Activated CD8-positive, alpha-beta memory T cell treated with anti-CD3 and anti-CD28 coated beads, Interleukin-2, amount 10 ng/mL, durations not matched to agents 7 days and 5 days (primary cell): ENCODE measurements around the gene GYG2. TPM values are rescaled to one million over a fixed set of nuclear protein-coding genes. Genes with fewer than 3 reads are reported as not detected.
"Not testable (repeated sequence)": the region's sequence is repeated elsewhere in the genome, so short reads cannot be mapped to it uniquely, and the experiment has no call there.

ENCODE experiments used
- ATAC-seq: fragments of 150-1000 bp; cut with Tn5 transposase; one replicate; pipeline ENCODE4 v1.10.0; 2021; ENCODE audit warnings: moderate library complexity
- CTCF ChIA-PET: fragments of 350-600 bp; sonication (Branson Sonifier 250); formaldehyde crosslinking; loops from one replicate; lab custom pipeline; 2021; ENCODE audit warnings: antibody characterized with exemption; lab: Charles Lee
- DNase-seq: peaks from one replicate; pipeline ENCODE4 v3.0.0-alpha.2; 2020
- H3K27ac Mint-ChIP-seq: one replicate; pipeline ENCODE4 v1.8.0; 2021; ENCODE audit warnings: mild to moderate bottlenecking, mixed read lengths
- H3K27me3 Mint-ChIP-seq: one replicate; pipeline ENCODE4 v1.8.0; 2021; ENCODE audit warnings: mixed read lengths
- H3K36me3 Mint-ChIP-seq: one replicate; pipeline ENCODE4 v1.8.0; 2021; ENCODE audit warnings: mild to moderate bottlenecking, mixed read lengths
- H3K4me1 Mint-ChIP-seq: one replicate; pipeline ENCODE4 v1.8.0; 2021; ENCODE audit warnings: mixed read lengths
- H3K4me3 Mint-ChIP-seq: one replicate; pipeline ENCODE4 v1.8.0; 2021; ENCODE audit warnings: mild to moderate bottlenecking, moderate library complexity, mixed read lengths
- H3K9me3 Mint-ChIP-seq: one replicate; pipeline ENCODE4 v1.8.0; 2022; ENCODE audit warnings: low read depth, mixed read lengths
- total RNA-seq, 2 experiments: library from RNA; stranded (reverse); gene quantifications; one replicate each; pipeline ENCODE4 v1.2.3, GENCODE V29; 2021

Gene GYG2
- total RNA-seq, 2 experiments from 2014 or later = not detected

DNA sequence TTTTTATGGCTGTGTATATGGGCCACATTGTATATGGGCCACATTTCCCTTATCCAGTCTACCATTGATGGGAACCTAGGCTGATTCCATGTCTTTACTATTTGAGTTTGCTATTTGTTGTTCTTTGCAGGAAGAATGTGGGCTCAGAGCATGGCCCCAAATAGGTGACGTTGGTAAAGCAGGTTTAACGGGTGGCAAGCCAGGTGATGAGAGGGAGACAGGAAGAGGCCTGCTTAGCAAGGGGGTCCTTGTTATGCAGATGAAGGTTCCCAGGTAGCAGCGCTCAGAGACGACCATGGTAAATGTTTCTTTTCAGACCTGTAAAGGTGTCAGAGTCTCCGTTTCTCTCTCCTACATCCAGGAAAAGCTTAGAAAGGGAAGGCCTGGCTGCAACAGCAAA lies 28.8 kb upstream of the GYG2 start:
- H3K9me3 Mint-ChIP-seq, H3K27ac Mint-ChIP-seq, CTCF ChIA-PET, H3K27me3 Mint-ChIP-seq, H3K4me1 Mint-ChIP-seq, ATAC-seq, H3K36me3 Mint-ChIP-seq, DNase-seq, H3K4me3 Mint-ChIP-seq: not testable (repeated sequence)

DNA sequence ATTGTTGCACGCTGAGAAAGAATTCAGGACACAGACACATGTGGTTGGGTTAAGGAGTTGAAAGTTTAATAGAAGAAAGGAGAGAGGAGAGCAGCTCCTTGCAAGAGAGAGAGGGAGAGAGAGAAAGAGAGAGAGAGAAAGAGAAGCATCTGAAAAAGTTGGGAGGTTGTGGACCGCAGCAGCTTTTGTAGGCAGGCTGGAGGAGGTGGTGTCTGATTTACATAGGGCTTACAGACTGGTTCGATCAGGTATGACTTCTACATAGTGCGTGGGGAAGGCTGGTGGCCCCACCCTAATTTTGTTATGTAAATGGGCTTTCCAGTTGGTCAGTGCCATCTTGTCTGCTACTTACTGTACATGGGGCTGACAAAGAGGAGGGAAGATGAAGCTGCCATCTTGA lies 27.5 kb upstream of the GYG2 start:
- Mint-ChIP-seq H3K9me3 (no peaks in the 10 kb centered on the region), H3K27me3 (no peaks in the 10 kb centered on the region), H3K4me1 (no peaks in the 10 kb centered on the region), H3K4me3 (no peak overlapping the region), H3K27ac (no peak overlapping the region), H3K36me3 (no peaks in the 10 kb centered on the region)
- no peak for DNase-seq
- ATAC-seq = no peak
- CTCF ChIA-PET = no interaction called here

- H3K4me3 Mint-ChIP-seq = not testable (repeated sequence)
Observed at GRCh38 chrX:2802376-2803090, 26.2 kb upstream of the GYG2 start.

DNA sequence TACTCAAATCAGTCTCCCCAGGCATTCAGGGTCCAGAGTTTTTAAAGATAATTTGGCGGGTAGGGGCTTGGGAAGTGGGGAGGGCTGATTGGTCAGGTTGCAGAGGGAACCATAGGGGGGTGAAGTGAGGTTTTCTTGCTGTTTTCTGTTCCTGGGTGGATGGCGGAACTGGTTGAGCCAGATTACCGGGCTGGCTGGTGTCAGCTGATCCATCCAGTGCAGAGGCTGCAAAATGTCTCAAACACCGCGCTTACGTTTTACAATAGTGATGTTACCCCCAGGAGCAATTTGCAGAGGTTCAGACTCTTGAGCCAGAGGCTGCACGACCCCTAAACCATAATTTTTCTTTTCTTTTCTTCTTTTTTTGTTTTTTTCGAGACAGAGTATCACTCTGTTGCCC lies 25.2 kb upstream of the GYG2 start:
- H3K4me3 Mint-ChIP-seq, CTCF ChIA-PET, H3K4me1 Mint-ChIP-seq, H3K27ac Mint-ChIP-seq, H3K9me3 Mint-ChIP-seq, DNase-seq, H3K36me3 Mint-ChIP-seq, H3K27me3 Mint-ChIP-seq, ATAC-seq: not testable (repeated sequence)

More at GRCh38 chrX:2802376-2803090, 26.2 kb upstream of the GYG2 start:
- H3K27ac Mint-ChIP-seq, DNase-seq, ATAC-seq, H3K9me3 Mint-ChIP-seq, H3K36me3 Mint-ChIP-seq, CTCF ChIA-PET, H3K4me1 Mint-ChIP-seq, H3K27me3 Mint-ChIP-seq: not testable (repeated sequence)

- H3K27me3 Mint-ChIP-seq, H3K9me3 Mint-ChIP-seq, ATAC-seq, H3K27ac Mint-ChIP-seq, DNase-seq, H3K4me3 Mint-ChIP-seq, H3K4me1 Mint-ChIP-seq, CTCF ChIA-PET, H3K36me3 Mint-ChIP-seq: not testable (repeated sequence)
Observed at GRCh38 chrX:2804106-2804843, 24.5 kb upstream of the GYG2 start.

- H3K4me3 Mint-ChIP-seq, H3K27ac Mint-ChIP-seq, H3K27me3 Mint-ChIP-seq, ATAC-seq, H3K36me3 Mint-ChIP-seq, DNase-seq, CTCF ChIA-PET, H3K4me1 Mint-ChIP-seq, H3K9me3 Mint-ChIP-seq: not testable (repeated sequence)
Observed at GRCh38 chrX:2804858-2805257, 23.9 kb upstream of the GYG2 start.

DNA sequence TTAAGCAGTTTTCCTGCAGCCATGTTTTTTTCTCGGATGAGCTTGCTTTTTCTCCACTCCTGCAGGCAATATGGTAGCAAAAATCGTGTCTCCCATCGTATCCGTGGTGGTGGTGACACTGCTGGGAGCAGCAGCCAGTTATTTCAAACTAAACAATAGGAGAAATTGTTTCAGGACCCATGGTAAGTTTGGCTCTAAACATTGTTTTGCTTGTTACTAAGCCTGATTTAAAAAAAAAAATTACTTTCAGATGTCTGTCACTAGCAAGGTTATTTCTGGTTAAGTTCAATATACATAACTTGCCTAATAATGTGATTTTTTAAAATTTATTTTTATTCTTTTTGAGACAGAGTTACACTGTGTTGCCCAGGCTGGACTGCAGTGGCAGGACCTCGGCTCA lies 17.5 kb upstream of the GYG2 start:
- CTCF ChIA-PET = no interaction called here
- Mint-ChIP-seq H3K27ac (no peak overlapping the region), H3K9me3 (no peaks in the 10 kb centered on the region), H3K27me3 (peaks cover 14% of the 10 kb centered on the region), H3K4me1 (peaks cover 3% of the 10 kb centered on the region), H3K4me3 (no peak overlapping the region), H3K36me3 (no peaks in the 10 kb centered on the region)
- ATAC-seq = no peak
- DNase-seq = no peak

- H3K4me3 Mint-ChIP-seq, H3K9me3 Mint-ChIP-seq, H3K27ac Mint-ChIP-seq, H3K4me1 Mint-ChIP-seq, CTCF ChIA-PET, H3K36me3 Mint-ChIP-seq: not testable (repeated sequence)
- ATAC-seq (peak; percentile 65), DNase-seq (peak; percentile 47)
- peaks cover 14% of the 10 kb centered on the region for H3K27me3 Mint-ChIP-seq
Observed at GRCh38 chrX:2812161-2812907, 16.4 kb upstream of the GYG2 start.

DNA sequence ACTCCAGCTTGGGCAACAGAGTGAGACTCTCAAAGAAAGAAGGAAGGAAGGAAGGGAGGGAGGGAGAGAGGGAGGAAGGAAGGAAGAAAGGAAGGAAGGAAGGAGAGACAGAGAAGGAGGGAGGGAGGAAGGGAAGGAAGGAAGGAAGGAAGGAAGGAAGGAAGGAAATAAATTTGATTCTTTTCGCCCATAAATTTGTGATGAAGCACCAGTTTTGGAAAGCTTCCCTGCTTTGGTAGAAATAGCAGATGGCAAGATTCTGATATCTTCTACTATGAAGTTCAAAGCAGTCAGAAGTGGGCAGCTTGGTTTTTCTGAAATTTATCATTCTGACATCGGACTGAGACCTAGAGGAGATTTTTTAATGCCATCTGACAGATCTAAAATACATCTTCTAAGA lies 11.7 kb upstream of the GYG2 start:
- DNase-seq (no peak), ATAC-seq (no peak)
- Mint-ChIP-seq H3K4me1 (peaks cover 11% of the 10 kb centered on the region), H3K27ac (no peak overlapping the region), H3K27me3 (peaks cover 17% of the 10 kb centered on the region), H3K4me3 (no peak overlapping the region), H3K36me3 (no peaks in the 10 kb centered on the region), H3K9me3 (no peaks in the 10 kb centered on the region)
- CTCF ChIA-PET = no interaction called here

GRCh38 chrX:2819345-2820135 lies 9.2 kb upstream of the GYG2 start:
- H3K4me3 Mint-ChIP-seq = no peak overlapping the region
- H3K9me3 Mint-ChIP-seq = no peaks in the 10 kb centered on the region

DNA sequence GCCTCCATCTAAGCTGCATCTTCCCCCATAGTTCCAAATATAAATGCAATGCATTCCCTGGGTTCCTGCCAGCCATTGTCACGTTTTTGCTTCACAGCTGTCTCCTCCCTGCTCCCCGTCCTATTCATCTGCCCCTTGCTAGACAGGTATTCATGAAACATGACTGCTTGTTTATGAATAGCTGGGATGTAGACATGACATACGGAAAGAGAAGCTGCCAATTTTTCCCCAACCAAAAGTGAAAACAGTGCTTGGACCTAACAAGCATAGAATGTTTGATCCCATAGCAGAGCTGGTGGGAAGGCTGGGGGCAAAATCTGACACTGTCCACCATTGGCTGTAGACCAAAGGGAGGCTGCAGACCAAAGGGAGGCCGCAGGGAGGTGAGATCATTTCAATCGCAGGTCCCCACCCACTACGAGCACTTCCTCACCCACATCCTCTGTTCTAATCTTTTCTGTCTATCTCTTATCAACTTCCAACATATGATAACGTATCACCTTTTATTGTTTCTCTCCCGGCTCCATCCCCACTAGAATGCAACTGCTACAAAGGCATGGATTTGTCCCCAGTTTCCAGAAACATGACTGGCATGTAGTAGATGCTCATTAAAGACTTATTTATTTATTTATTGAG lies 8.5 kb upstream of the GYG2 start:
- Mint-ChIP-seq H3K9me3 (no peaks in the 10 kb centered on the region), H3K4me3 (no peak overlapping the region), H3K4me1 (peaks cover 9% of the 10 kb centered on the region), H3K27me3 (peaks cover 3% of the 10 kb centered on the region), H3K36me3 (no peaks in the 10 kb centered on the region), H3K27ac (no peak overlapping the region)
- no peak for DNase-seq
- CTCF ChIA-PET = no interaction called here
- no peak for ATAC-seq

More at GRCh38 chrX:2819345-2820135, 9.2 kb upstream of the GYG2 start:
- CTCF ChIA-PET = no interaction called here
- no peak overlapping the region for H3K27ac Mint-ChIP-seq
- H3K4me1 Mint-ChIP-seq = peaks cover 9% of the 10 kb centered on the region
- ATAC-seq = no peak
- no peak for DNase-seq
- peaks cover 8% of the 10 kb centered on the region for H3K27me3 Mint-ChIP-seq
- H3K36me3 Mint-ChIP-seq = no peaks in the 10 kb centered on the region

- H3K27ac Mint-ChIP-seq = no peak overlapping the region
- H3K9me3 Mint-ChIP-seq = no peaks in the 10 kb centered on the region
- no peaks in the 10 kb centered on the region for H3K36me3 Mint-ChIP-seq
- peaks cover 3% of the 10 kb centered on the region for H3K27me3 Mint-ChIP-seq
- DNase-seq (no peak), ATAC-seq (no peak)
- H3K4me1 Mint-ChIP-seq = peaks cover 9% of the 10 kb centered on the region
- H3K4me3 Mint-ChIP-seq = no peak overlapping the region
- CTCF ChIA-PET = no interaction called here
Observed at GRCh38 chrX:2823795-2824386, 4.8 kb upstream of the GYG2 start.
